Adipocyte (in vitro differentiated cells): Measurements from ENCODE around the gene CFB.
"Not testable (repeated sequence)": the region's sequence is repeated elsewhere in the genome, so short reads cannot be mapped to it uniquely, and the experiment has no call there.

Source experiments
- DNase-seq: peaks from one replicate; pipeline ENCODE4 v3.0.0-alpha.2; 2015; ENCODE audit warnings: low read depth
- H3K27me3 ChIP-seq: replicated peaks from 2 replicates; pipeline ENCODE4 v1.7.0; 2013; ENCODE audit warnings: mild to moderate bottlenecking, low read length, moderate library complexity; ENCODE audit not compliant: control insufficient read depth, insufficient read depth
- H3K36me3 ChIP-seq: 2 replicates; pipeline ENCODE4 v1.7.0; 2013; ENCODE audit warnings: low read length, mild to moderate bottlenecking, moderate library complexity; ENCODE audit not compliant: control insufficient read depth, insufficient read depth, severe bottlenecking
- H3K4me1 ChIP-seq: 2 replicates; pipeline ENCODE4 v1.7.0; 2013; ENCODE audit warnings: mild to moderate bottlenecking, low read length, moderate library complexity; ENCODE audit not compliant: control insufficient read depth, insufficient read depth
- H3K4me3 ChIP-seq: 2 replicates; pipeline ENCODE4 v1.7.0; 2013; ENCODE audit warnings: mild to moderate bottlenecking, low read length, moderate library complexity
- H3K9ac ChIP-seq: 2 replicates; pipeline ENCODE4 v1.7.0; 2013; ENCODE audit warnings: mild to moderate bottlenecking, low read length, moderate library complexity
- H3K9me3 ChIP-seq: 2 replicates; pipeline ENCODE4 v1.7.0; 2013; ENCODE audit warnings: mild to moderate bottlenecking, low read length, moderate library complexity; ENCODE audit not compliant: control insufficient read depth

Gene CFB

DNA sequence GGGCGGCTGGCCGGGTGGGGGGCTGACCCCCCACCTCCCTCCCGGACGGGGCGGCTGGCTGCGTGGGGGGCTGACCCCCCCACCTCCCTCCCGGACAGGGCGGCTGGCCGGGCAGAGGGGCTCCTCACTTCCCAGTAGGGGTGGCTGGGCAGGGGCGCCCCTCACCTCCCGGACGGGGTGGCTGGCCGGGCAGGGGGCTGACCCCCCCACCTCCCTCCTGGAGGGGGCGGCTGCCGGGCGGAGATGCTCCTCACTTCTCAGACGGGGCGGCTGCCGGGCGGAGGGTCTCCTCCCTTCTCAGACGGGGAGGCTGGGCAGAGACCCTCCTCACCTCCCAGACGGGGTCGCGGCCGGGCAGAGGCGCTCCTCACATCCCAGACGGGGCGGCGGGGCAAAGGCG, 30.2 kb downstream of the CFB start:
- Histone ChIP-seq H3K36me3 (peaks cover 12% of the 10 kb centered on the region), H3K4me1 (peaks cover 20% of the 10 kb centered on the region)
- not testable (repeated sequence) for H3K27me3 ChIP-seq, H3K9me3 ChIP-seq, DNase-seq, H3K9ac ChIP-seq, H3K4me3 ChIP-seq

DNA sequence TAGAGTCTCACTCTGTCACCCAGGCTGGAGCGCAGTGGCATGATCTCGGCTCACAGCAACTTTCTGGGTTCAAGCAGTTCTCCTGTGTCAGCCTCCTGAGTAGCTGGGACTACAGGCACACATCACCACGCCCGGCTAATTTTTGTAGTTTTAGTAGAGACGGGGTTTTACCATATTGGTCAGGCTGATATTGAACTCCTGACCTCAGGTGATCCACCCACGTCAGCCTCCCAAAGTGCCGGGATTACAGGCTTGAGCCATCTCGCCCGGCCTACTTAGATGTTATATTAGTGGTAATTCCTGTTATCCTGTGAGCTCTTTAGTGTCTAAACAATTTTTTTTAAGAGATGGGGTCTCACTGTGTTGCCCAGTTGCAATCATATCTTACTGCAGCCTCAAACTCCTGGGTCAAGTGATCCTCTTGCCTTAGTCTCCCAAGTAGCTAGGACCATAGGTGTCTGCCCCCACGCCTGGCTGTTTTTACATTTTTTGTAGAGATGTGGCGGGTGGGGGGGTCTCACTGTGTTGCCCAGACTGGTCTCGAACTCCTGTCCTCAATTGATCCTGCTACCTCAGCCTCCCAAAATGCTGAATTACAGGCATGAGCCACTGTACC, 32.0 kb downstream of the CFB start:
- Histone ChIP-seq H3K4me3 (no peak overlapping the region), H3K27me3 (no peaks in the 10 kb centered on the region)
- no peak for DNase-seq

DNA sequence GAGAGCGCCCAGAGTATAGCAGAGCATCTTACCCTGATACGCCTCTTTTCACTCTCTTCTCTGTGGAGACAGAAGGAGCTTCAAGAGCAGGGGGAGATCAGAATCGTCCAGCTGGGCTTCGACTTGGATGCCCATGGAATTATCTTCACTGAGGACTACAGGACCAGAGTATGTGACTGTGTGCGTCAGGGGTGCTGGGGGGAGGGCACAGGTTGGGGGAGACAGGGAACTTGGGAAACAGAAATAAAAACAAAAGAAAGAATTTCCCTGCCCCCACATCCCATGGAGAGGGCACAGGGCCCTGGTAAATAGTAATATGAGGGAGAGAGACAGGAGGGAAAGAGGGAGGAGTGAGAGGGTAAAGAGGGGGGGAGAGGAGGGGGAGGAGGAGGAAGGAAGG, 32.9 kb downstream of the CFB start:
- peaks cover 12% of the 10 kb centered on the region for H3K36me3 ChIP-seq
- H3K9ac ChIP-seq, result no peak overlapping the region
- no peak for DNase-seq
- H3K4me3 ChIP-seq, result no peak overlapping the region
- H3K4me1 ChIP-seq, result peaks cover 3% of the 10 kb centered on the region
- no peaks in the 10 kb centered on the region for H3K27me3 ChIP-seq
- H3K9me3 ChIP-seq, result no peaks in the 10 kb centered on the region

More for the DNA sequence above, 32.0 kb downstream of the CFB start:
- Histone ChIP-seq H3K9ac (no peak overlapping the region), H3K36me3 (peaks cover 12% of the 10 kb centered on the region), H3K9me3 (no peaks in the 10 kb centered on the region), H3K4me1 (peaks cover 12% of the 10 kb centered on the region)

DNA sequence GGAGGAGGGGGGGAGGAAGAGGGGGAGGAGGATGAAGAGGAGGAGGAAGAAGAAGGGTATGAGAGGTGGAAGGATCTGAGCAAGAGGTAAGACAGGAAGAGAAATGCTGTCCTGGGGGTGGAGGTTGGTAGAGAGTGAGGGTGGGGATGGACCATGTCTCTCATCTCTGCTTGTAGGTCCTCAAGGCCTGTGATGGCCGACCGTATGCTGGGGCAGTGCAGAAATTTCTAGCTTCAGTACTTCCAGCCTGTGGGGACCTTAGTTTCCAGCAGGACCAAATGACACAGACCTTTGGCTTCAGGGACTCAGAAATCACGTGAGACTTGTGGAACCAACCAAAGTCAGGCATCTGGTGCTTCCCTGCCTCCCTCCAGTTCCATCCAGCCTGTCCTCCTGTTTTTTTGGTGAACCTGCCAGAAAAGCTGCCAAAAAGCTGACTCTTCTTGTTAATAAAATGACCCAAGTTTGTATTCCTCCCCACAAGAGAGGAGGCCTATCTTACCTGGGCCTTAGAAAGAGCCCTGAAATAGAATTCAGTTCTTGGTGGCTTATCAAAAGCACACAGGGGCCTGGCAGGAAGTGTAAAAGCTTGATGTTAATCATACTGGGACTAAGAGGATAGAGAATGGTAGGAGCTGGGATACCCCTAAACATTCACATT, 33.5 kb downstream of the CFB start:
- H3K9ac ChIP-seq, result no peak overlapping the region
- H3K27me3 ChIP-seq, result no peaks in the 10 kb centered on the region
- H3K36me3 ChIP-seq, result peaks cover 12% of the 10 kb centered on the region
- H3K9me3 ChIP-seq, result no peaks in the 10 kb centered on the region
- peaks cover 3% of the 10 kb centered on the region for H3K4me1 ChIP-seq
- no peak overlapping the region for H3K4me3 ChIP-seq
- DNase-seq, result no peak

- not testable (repeated sequence) for H3K9me3 ChIP-seq, H3K27me3 ChIP-seq, H3K4me3 ChIP-seq, H3K9ac ChIP-seq, H3K4me1 ChIP-seq, DNase-seq
- peaks cover 12% of the 10 kb centered on the region for H3K36me3 ChIP-seq
Measured at GRCh38 chr6:31980195-31980876, 34.4 kb downstream of the CFB start.

- not testable (repeated sequence) for DNase-seq, H3K9me3 ChIP-seq, H3K27me3 ChIP-seq, H3K4me3 ChIP-seq, H3K4me1 ChIP-seq, H3K9ac ChIP-seq
- peaks cover 12% of the 10 kb centered on the region for H3K36me3 ChIP-seq
Measured at GRCh38 chr6:31980998-31981397, 35.1 kb downstream of the CFB start.

DNA sequence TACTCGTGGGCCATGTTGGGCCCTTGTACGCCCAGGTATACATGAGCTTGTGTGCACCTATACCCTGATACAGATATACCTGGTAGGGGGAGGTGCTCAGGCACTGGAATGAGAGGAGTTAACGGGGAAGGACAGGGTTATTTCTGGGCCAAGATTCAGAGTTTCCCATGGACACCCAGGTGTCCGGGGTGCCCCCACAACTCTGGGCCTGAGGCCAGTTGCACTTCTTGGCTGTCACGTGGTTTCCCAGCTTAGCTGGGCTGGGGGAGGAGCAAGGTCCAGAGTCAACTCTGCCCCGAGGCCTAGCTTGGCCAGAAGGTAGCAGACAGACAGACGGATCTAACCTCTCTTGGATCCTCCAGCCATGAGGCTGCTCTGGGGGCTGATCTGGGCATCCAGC, 35.8 kb downstream of the CFB start, which contains the start of gene C4A:
TSS of gene C4A (plus strand) at position 314 of the 400 bp plus-strand sequence. CDS start at position 365, 51 bp downstream.
- not testable (repeated sequence) for H3K4me1 ChIP-seq, H3K27me3 ChIP-seq, H3K9me3 ChIP-seq, H3K9ac ChIP-seq, H3K4me3 ChIP-seq, DNase-seq
- H3K36me3 ChIP-seq, result peaks cover 12% of the 10 kb centered on the region

DNA sequence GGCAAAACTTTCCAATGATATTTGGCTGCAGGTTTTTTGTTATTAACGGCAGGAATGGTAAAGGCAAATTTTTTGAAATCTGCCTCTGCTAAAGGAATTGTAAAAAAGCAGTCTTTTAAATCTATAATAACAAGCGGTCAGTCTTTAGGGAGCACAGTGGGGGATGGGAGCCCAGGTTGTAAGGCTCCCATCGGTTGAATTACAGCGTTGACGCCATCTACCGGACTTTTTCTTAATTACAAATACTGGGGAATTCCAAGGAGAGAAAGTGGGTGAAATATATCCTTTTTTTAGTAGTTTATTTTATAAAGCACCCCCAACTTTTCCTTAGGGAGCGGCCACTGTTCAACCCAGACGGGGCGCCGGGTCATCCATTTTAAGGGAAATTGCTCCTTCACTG, 43.5 kb downstream of the CFB start:
- H3K9me3 ChIP-seq, H3K27me3 ChIP-seq, H3K9ac ChIP-seq, H3K36me3 ChIP-seq, DNase-seq, H3K4me1 ChIP-seq, H3K4me3 ChIP-seq: not testable (repeated sequence)

DNA sequence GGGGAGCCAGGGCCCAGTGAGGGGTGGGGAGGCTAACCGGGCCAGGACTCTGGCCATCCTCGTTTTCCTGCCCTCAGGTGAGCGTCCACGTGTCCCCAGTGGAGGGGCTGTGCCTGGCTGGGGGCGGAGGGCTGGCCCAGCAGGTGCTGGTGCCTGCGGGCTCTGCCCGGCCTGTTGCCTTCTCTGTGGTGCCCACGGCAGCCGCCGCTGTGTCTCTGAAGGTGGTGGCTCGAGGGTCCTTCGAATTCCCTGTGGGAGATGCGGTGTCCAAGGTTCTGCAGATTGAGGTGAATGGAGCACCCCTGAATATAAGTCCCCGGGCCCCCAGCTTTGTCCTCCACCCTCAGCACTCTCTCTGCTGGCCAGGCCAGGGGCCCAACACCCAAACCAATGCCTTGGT, 48.5 kb downstream of the CFB start:
- H3K9ac ChIP-seq, H3K4me1 ChIP-seq, H3K36me3 ChIP-seq, H3K27me3 ChIP-seq, H3K4me3 ChIP-seq, DNase-seq, H3K9me3 ChIP-seq: not testable (repeated sequence)

GRCh38 chr6:31996385-31996784, 50.5 kb downstream of the CFB start:
- not testable (repeated sequence) for H3K4me3 ChIP-seq, DNase-seq, H3K27me3 ChIP-seq, H3K36me3 ChIP-seq, H3K9ac ChIP-seq, H3K4me1 ChIP-seq, H3K9me3 ChIP-seq
